HG03558 (cell line): ENCODE data around the gene RAI14.
"Not testable (repeated sequence)": the region's sequence is repeated elsewhere in the genome, so short reads cannot be mapped to it uniquely, and the experiment has no call there.

Experiments used
- ATAC-seq: cut with Tn5 transposase; IDR thresholded peaks from one replicate; pipeline ENCODE4 v1.9.1; 2021; ENCODE audit warnings: moderate number of reproducible peaks; ENCODE audit not compliant: unreplicated experiment; ENCODE audit errors: extremely low read depth

RAI14 gene

GRCh38 chr5:34803974-34804732 is 148.0 kb downstream of the RAI14 start:
- no peak for ATAC-seq

- no peak for ATAC-seq
Observed at GRCh38 chr5:34804913-34805312, 148.8 kb downstream of the RAI14 start.

GRCh38 chr5:34806532-34806931 is 150.4 kb downstream of the RAI14 start:
- ATAC-seq: no peak

- no peak for ATAC-seq
Observed at GRCh38 chr5:34811706-34812105, 155.6 kb downstream of the RAI14 start.

- no peak for ATAC-seq
Observed at GRCh38 chr5:34813509-34813908, 157.4 kb downstream of the RAI14 start.

GRCh38 chr5:34817558-34818351 is 161.6 kb downstream of the RAI14 start:
- ATAC-seq: no peak

GRCh38 chr5:34818717-34819116 is 162.6 kb downstream of the RAI14 start:
- no peak for ATAC-seq

GRCh38 chr5:34820593-34820992 is 164.5 kb downstream of the RAI14 start:
- no peak for ATAC-seq

- ATAC-seq: no peak
Observed at GRCh38 chr5:34822956-34823715, 167.0 kb downstream of the RAI14 start.

GRCh38 chr5:34826347-34826746 is 170.2 kb downstream of the RAI14 start:
- ATAC-seq: no peak

GRCh38 chr5:34827588-34828506 is 171.7 kb downstream of the RAI14 start:
- no peak for ATAC-seq

- not testable (repeated sequence) for ATAC-seq
Observed at GRCh38 chr5:34830827-34831226, 174.7 kb downstream of the RAI14 start.

GRCh38 chr5:34831303-34831702 is 175.2 kb downstream of the RAI14 start:
- ATAC-seq: no peak

GRCh38 chr5:34832568-34832967 is 176.4 kb downstream of the RAI14 start:
- ATAC-seq: no peak

GRCh38 chr5:34833090-34833489 is 177.0 kb downstream of the RAI14 start:
- no peak for ATAC-seq

- no peak for ATAC-seq
Observed at GRCh38 chr5:34833976-34834793, 178.1 kb downstream of the RAI14 start.

- no peak for ATAC-seq
Observed at GRCh38 chr5:34834794-34835089, 178.6 kb downstream of the RAI14 start.

GRCh38 chr5:34835664-34836063 is 179.5 kb downstream of the RAI14 start:
- no peak for ATAC-seq
